Effector CD8-positive, alpha-beta T cell (primary cell): ENCODE results near the gene PXDN.
"Not testable (repeated sequence)": the region's sequence is repeated elsewhere in the genome, so short reads cannot be mapped to it uniquely, and the experiment has no call there.

ENCODE experiments used
- DNase-seq: peaks from one replicate; lab custom pipeline; 2025; lab: John Stamatoyannopoulos, UW

PXDN gene

DNA sequence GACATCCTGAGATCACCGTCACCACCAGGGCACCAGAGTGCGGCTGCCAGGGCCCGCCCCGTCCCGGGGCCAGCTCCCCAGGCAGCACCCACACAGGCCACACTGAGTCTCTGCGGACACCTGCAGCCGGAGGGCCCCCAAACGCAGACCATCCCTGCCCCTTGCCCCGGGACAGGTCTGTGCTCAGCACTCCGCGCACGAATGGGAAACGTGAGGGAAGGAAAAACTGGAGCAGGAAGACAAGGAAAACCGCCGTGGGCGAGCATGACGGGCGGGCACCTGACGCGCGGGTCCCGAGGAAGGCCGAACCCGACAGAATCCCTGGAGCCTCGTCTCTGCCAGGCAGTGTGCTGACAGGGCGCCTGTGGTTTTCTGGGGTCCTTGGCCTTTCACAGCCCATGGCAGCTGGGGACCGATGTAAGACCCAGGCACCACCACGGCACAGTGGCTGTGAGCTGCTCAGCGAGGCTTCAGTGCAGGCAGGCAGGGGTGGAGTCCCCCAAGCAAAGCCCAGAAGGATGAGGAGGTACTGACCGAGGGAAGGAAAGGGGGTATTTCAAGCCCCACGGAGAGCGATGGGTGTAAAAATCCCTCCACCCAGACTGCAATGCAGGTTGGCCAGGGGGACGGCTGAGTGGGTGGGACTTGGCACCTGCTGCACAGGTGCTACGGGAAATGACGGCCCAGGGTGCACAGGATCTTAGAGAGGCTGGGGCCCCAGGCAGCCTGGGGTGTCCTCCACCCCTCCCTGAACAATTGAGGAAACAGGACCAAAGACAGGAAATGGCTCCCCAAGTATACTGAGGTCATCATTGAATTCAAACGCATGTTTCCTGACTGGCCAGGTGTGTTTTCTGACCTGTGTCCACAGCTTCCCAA lies 59.0 kb downstream of the PXDN start:
- no peak for DNase-seq

DNA sequence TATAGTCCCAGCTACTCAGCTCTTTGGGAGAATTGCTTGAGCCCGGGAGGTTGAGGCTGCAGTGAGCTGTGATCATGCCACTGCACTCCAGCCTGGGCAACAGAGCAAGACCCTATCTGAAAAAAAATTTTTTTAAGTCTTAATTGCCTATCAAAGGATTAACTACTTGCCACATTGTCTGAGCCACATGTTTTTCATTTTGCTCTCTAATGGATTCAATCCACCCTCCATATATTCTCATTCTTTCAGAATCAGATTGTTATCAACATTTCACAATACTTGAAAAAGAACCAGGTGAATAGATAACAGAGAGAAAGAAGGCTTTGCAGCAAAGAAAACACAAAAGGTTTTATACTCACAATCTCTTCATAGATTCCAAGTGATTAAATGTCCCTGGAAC lies 61.0 kb downstream of the PXDN start:
- DNase-seq: no peak

DNA sequence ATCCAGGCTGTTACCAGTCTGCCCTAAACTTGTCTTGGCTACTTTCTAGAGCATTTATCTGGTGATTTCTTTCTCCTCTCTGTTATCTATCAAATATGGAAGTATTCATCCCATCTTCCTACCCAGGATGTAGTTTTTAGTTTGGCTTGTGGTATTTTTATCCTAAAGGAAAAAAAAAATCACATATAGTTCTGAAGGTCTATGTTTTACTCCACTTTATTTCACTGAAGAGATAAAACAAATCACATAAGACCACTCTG lies 62.2 kb downstream of the PXDN start:
- DNase-seq: no peak

DNA sequence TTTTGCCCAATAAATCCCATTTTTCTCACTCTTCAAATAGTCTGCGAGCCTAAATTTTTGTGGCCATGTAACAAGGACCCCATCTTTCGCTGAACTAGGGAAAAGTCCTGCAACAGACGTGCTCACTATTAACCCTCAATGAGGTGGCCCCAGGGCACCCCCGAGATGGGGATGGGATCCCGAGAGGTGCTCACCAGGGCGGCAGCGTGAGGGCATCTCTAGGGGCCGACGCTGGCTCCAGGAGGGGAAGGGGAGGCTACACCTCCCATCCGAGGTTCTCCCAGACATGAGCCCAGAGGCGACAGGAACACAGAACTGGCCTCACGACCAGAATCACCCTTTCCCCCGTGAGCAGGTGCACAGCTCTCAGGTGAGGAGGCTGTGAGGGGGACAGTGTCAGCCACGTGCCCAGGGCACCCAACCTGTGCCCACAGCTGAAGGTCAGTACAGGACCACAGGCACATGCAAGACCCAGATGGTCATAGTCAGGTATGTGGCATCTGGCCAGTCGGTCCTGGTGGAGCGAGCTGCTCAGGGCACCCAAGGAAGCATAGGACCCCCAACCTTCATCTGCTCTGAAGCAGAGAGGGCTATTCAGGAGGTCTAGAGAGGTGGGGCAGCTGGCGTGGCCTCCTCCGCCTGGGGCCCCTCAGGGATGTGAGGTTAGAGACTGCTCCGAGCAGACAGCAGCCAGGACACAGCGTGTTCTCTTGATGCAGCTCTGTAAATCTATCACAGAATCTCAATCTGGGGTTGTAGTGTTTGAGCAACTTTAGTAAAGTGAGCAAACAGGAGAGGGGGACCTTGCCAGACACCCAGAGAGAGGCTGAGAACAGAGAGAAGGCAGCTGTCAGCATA lies 62.8 kb downstream of the PXDN start:
- no peak for DNase-seq

DNA sequence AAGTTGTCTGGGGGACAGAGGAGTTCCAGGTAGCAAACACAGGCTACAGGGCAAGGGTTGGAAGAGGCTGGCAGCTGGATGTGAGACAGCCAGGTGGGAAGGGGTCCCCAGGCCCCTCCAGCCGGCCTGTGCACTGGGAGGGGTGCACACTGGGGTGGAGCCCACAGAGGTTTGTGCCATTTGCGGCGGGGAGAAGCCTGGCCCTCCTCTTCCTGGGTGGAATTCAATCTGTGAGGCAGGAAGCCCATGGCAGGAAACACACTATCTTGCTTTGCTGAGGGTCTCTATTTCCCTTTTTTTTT lies 63.3 kb downstream of the PXDN start:
- DNase-seq: no peak

DNA sequence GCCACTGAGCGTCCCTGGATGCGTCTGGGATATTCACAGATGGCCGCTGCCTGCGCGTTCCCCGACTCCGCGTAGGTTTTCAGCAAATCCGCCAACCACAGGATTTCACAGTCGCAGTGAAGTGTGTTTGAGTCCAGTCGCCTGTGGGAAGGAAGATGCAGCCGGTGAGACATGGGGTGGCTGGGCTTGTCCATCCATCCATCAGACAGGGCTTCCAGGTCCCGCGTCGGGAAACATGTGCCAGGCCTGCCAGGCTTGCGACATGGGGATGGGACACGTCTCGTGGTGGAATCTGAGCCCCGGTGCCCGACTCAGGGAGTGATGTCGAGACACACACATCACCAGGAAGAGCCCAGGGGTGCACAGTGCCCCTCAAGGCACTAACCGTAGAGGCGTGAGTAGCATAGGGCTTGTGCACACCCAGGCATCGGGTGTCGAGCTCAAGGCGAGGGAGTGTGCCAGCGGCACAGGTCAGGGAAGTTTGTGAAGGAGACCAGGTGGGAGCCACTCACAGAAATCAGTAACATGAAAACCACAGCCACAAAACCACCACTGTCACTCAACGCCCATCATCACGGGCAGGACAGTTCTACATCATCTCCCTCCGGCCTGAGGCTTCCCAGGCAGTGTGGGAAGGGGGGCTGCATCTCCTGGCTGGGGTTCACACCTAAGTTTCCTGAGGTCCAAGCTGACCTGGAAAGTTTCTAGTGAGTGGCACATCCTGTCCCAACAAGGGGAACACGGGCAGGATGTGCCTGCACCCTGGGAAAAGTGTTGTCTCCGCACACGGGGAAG lies 63.9 kb downstream of the PXDN start:
- no peak for DNase-seq

DNA sequence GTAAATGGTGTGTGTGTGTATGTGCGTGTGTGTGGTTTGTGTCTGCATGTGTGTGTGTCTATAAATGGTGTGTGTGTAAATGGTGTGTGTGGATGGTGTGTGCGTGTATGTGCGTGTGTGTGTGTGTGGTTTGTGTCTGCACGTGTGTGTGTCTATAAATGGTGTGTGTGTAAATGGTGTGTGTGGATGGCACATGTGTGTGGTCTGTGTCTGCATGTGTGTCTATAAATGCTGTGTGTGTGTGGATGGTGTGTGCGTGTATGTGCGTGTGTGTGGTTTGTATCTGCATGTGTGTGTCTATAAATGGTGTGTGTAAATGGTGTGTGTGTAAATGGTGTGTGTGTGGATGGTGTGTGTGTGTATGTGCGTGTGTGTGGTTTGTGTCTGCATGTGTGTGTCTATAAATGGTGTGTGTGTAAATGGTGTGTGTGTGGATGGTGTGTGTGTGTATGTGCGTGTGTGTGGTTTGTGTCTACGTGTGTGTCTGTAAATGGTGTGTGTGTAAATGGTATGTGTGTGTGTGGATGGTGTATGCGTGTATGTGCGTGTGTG lies 64.8 kb downstream of the PXDN start:
- DNase-seq: not testable (repeated sequence)

DNA sequence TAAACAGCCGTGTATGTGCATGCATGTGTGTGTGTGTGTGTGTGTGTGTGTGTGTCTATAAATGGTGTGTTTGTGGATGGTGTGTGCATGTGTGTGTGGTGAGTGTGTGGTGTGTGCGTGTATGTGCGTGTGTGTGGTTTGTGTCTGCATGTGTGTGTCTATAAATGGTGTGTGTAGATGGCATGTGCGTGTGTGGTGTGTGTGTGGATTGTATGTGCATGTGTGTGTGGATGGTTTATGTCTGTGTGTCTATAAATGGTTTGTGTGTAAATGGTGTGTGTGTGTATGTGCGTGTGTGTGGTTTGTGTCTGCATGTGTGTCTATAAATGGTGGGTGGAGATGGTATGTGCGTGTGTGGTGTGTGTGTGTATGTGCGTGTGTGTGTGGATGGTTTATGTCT lies 65.2 kb downstream of the PXDN start:
- DNase-seq: not testable (repeated sequence)

DNA sequence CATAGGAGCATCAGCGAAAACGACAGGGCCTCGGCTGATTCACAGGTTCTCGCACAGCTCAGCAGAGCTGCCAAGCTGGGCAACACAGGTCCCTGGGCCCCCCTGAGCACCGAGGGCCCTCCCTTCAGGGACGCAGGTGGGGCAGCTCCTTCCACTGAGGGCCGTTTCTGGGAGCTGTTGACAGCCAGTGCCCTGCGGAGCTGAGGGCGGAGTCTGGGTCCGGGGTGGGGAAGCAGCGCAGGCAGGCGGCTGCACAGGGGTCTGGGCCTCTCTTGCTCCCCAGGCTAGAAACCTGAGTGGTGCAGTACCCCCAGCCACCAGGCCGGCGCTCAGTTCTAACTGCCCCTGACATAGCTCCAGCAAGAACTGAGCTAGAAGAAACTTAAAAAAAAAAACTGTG lies 65.7 kb downstream of the PXDN start:
- no peak for DNase-seq

DNA sequence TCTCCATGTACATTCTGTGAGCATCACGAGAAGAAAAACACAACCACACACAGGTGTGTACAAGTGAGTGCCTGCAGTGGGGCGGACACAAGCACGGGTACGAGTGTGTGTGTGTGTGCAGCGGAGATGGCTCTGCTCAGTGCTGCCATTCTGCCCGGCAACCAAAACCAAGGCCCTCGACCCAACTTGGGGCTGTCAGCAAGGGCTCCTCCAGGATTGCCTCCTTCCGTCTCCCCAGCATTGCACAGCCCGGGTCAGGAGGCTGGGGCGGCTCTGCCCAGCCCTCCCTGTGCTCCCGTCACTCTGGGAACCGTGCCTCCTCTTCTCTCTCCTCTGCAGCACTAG lies 66.5 kb downstream of the PXDN start:
- no peak for DNase-seq

DNA sequence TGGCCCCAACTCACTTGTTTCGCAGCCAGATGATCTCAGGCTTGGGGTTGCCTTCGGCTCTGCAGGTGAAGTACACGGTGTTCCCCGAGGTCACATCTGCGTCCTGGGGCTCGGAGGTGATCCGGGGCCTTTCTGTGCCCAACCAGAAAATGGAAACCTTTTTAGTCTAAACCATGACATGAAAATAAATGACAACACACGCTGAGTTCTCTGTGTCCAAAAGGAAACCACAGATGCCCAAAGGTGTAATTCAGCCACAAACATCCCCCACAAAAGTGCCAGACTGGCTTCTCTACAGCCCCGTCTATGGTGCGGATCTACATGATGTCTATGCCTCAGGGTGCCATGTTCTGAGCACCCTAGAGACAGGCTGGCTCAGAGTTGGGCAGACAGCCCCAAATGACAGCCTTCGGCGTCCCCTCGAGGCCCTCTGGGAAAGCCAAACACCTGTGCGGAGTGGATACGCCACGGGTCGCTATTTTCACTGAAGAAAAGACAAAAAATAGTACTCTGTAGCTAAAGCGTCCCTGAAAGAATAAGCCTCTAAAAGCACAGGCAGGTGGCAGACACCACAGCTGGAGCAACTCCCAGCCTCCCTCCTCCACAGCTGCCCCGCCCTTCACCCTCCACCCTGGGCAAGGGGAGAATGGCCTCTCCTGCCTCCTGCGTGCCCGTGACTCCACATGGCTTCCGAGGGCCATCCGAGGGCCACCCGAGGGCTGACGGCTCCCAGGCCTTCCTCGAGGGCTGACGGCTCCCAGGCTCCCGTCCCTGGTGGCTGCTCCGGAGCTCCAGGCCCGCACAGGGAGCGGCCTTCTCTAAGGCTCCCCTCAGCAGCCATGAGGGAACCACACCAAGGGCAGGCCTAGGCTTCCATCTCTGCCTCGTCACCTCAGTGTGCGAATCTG lies 67.1 kb downstream of the PXDN start:
- no peak for DNase-seq

DNA sequence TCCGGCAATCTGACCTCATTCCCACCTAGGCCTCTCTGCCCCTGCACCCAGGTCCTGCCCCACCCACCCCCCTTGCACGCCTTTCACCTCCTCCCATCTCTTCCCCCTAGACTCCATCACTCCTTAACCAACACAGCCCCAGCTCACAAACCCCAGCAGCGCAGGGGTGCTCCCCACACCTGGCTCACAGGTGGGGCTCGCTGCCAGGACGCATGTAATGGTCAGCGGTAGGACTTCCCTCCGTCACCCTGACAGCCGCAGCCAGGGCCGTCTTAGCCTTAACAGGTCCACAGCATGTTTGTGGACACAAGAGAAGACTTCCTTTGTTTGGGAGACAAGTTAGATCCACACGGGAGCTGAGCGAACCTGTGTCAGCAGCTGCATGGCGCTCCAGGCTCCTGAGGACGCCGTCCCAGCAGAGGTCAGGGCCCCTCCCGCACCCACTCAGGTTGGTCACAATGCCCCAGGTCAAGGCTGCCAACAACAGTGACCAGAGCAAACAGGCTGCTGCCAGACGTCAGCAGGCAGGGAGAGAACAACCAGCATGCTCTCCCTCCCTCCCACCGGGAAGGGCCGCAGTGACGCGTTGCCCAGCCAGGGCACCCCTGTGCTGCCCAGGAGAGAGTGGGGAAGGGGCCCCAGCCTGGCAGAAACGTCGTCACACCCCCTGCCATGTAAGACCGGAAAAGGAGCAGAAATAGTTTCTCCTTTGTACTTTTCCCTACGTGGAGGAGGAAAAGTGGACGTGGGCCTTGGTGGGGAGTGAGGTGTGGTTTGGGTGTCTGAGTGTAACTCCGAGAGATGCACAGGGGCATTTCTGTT lies 68.0 kb downstream of the PXDN start:
- no peak for DNase-seq

DNA sequence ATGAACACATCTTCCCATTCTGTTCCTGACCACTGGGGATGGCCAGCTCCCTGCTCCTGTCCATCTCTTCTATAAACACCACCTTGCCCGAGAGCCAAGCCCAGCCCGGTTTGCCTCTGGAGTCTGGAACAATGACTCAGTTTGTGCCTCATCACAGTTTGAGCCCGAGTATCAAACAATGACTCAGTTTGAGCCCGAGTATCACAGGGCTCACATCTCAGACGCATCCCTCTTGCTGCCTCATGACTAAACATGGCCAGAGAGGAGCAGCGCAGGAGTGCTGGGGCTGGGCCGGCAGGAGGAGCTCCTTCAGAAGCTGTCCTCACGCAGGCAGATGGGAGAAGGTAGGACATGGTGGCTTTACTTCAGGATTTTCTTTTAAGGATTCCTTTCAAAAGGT lies 68.7 kb downstream of the PXDN start:
- DNase-seq: no peak

DNA sequence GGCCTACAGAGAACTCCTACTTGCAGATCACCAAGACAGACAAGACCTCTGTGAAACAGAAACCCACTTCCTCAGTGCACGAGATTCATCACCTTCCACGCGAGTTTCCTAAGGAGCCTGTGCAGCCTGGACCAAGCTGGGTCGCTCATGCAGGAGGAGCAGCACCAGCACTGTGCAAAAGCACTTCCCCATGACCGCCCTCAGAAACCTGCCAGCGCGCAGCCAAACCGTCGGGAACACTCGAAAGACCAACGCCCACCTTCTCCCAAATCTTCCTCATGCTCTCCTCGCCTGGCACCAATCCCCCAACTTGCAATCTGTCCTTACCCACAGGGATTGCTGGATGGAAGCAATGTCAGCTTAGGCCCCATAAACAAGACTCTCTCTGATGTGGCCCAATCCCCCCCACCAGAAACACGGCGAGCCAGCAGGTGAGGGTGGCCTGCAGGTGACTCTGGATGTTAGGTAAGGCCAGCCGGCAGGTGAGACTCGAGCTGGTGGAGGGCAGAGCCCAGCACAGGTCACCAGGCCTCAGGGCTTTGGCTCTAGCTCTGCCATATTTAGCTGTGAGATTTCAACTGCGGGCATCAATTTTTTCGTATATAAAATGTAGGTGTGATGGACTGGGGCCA lies 69.4 kb downstream of the PXDN start:
- no peak for DNase-seq

DNA sequence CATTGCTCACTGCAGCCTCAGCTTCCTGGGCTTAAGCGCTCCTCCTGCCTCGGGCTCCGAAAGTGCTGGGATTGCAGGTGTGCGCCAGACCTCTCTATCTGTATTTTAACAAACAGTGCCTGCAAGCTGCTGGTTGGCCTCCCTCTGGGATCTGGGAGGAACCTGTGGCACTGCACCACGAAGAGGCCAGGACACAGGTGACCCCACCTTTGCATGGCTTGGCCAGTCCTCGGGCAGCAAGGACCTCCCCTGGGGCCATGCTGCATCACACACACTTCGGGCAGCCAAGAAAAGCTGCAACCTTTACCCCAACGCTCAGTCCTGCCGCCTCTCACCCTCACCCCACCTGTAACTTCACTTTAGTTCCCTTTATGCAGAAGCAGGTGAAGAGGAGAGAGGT lies 70.0 kb downstream of the PXDN start:
- no peak for DNase-seq

DNA sequence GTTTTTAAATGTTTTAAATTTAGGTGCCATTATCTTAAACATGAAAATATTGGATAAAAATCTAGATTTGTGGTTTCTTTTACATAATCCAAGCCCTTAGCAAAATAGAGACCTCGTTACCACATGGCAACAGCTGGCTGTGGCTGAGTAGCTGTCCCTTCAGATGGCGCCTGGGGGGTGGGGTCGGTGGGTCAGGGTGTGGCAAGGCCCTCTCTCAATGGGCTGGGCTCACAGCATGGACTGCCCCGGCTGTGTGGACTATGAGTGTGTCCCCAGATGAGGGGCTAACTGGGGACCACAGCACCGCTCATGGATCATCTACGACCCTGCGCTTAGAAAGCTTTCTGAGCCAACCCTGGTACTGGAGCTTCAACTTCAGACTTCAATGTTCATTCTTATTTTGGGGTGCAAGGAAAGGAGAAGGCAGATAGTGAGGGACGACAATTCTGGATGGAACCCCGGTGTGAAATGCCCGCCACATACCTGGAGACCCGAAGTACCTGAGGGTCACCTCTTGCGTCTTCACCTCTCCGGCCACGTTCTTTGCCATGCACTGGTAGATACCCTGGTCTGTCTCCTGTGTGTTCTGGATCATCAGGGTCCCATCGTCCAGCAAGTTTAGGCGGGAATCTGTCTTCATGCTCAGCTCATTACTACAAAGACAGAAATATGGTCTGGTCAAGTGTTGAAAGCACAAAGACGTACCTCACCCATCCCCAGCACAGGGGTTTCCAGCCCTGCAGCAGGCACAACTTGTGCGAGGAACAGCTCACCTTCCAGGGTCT lies 71.0 kb downstream of the PXDN start:
- no peak for DNase-seq

DNA sequence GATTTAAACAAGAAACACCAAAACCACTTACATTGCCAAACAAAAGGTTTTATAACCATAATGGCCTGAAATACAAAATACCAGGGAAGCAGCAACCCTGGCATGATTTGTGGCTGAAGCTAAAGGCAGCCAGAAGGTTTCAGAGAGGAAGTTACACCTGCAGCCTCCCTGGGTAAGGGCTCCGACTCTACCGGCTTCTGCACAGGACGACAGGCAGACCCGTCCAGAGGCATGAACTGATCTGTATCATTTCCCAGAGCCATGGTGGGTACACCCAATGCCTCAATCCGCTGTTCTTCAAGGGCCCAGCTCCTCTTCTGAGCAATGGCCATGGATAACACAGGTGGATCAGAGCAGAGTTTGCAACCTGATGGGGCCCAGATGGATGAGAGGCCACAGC lies 71.6 kb downstream of the PXDN start:
- DNase-seq: no peak

DNA sequence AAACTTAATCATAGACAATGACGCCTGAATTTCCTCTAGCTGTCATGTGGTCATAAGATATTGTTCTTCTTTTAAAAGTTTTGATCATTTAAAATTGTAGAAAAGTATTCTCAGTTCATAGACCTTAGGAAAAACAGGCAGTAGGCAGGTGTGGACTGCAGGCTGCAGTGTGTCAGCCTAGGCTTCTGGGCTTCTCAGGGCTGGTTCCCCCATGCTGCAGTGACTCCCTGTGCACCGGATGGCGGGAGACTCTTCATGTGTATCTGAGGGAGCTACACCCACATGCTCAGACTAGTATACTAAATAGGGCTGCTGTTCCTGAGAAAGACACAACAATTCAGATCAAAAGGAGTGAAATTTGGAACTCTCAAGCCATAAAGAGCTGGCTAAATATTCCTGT lies 72.4 kb downstream of the PXDN start:
- DNase-seq: no peak

DNA sequence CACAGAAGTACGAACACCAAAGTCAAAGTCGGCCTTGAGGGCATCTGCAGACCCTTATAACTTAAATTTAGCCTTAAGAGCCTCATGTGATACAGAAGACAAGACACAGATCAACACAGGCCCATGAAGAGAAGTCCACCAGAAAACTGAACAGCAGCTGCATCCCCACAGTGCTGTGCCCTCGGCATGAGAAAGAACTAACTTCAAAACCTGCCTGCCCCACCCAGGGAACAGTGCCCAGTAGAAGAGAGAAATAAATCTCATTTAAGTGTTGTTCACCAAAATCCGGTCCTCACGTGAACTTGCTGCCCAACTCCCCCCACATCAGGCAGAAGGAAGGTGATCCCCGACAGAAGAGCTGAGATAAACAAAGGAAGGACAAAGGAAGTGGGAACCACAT lies 73.7 kb downstream of the PXDN start:
- no peak for DNase-seq
